HCT116 (cell line): ENCODE results near the gene RACK1. TPM values are rescaled to one million over a fixed set of nuclear protein-coding genes. Genes with fewer than 3 reads are reported as not detected.

Experiments
- ATAC-seq: fragments of 200-7000 bp; cut with Tn5 transposase; 2 replicates; pipeline ENCODE4 v1.9.1; 2020; ENCODE audit warnings: mild to moderate bottlenecking, moderate library complexity
- BruUV-seq: library from RNA; stranded (reverse); fragments of 400-500 nt; replicated peaks from 2 replicates; lab custom pipeline; 2021; lab: Mats Ljungman, UMichigan
- CTCF ChIA-PET: fragments of 300-600 bp; sonication (Branson Sonifier 250); formaldehyde crosslinking; loops from one replicate; lab custom pipeline; 2021; ENCODE audit warnings: antibody characterized with exemption; lab: Charles Lee
- POLR2A ChIA-PET: fragments of 300-600, 350-600 bp; sonication (Branson Sonifier 250); formaldehyde crosslinking; loops from one replicate; lab custom pipeline; 2021; ENCODE audit warnings: antibody characterized with exemption; lab: Charles Lee
- RAD21 ChIA-PET, 2 experiments: fragments of 300-600 bp; sonication (Branson Sonifier 250); formaldehyde crosslinking; loops; one replicate each; lab custom pipeline; 2023; ENCODE audit warnings: low total read pairs in 2 of 2; ENCODE audit not compliant: uncharacterized antibody in 2 of 2, unreplicated experiment in 2 of 2, low non-redundant PET in 1 of 2; lab: Charles Lee
- DNase-seq: peaks from one replicate; pipeline ENCODE4 v3.0.0-alpha.2; 2010; ENCODE audit warnings: low read depth, low spot score
- H2AFZ ChIP-seq: fragments of 200-600 bp; shearing (Covaris generic), sonication (generic); 2 replicates; pipeline ENCODE4 v1.6.1; 2017; ENCODE audit warnings: low read depth, mixed run types, mixed read lengths, antibody characterized with exemption, low read length; ENCODE audit not compliant: poor library complexity, severe bottlenecking
- H3K27ac ChIP-seq: 2 replicates; pipeline ENCODE4 v1.5.1; 2012; ENCODE audit warnings: low read depth, low read length
- H3K27me3 ChIP-seq: fragments of 200-600 bp; sonication (generic); 2 replicates; pipeline ENCODE4 v1.6.1; 2016; ENCODE audit warnings: mixed run types, low read length, mixed read lengths; ENCODE audit not compliant: insufficient read depth
- H3K36me3 ChIP-seq, 2 experiments: fragments of 200-500 bp in 1 of 2; fragments of 200-600 bp in 1 of 2; sonication (Bioruptor generic) in 1 of 2; sonication (generic) in 1 of 2; 2 replicates each; pipeline versions ENCODE4 v1.5.1 to v1.6.1; 2014 to 2016; ENCODE audit warnings: low read length in 2 of 2, inconsistent platforms in 1 of 2, mixed read lengths in 1 of 2, mixed run types in 1 of 2; ENCODE audit not compliant: insufficient read depth in 2 of 2, control insufficient read depth in 1 of 2
- H3K4me1 ChIP-seq, 2 experiments: fragments of 200-600 bp in 1 of 2; sonication (generic) in 1 of 2; 2 replicates each; pipeline versions ENCODE4 v1.5.1 to v1.6.1; 2012 to 2017; ENCODE audit warnings: low read length in 2 of 2, inconsistent platforms in 1 of 2, mild to moderate bottlenecking in 1 of 2, mixed read lengths in 1 of 2, mixed run types in 1 of 2, moderate library complexity in 1 of 2; ENCODE audit not compliant: insufficient read depth in 2 of 2, control insufficient read depth in 1 of 2
- H3K4me2 ChIP-seq: fragments of 200-600 bp; sonication (generic); 2 replicates; pipeline ENCODE4 v1.6.1; 2017; ENCODE audit warnings: mixed run types, low read length, mixed read lengths
- H3K4me3 ChIP-seq, 2 experiments: fragments of 200-600 bp in 1 of 2; sonication (generic) in 1 of 2; replicated peaks in 1 of 2; 2 replicates each; pipeline ENCODE4 v1.5.1; 2011 to 2016; ENCODE audit warnings: low read length in 2 of 2, control low read depth in 1 of 2, low read depth in 1 of 2, mild to moderate bottlenecking in 1 of 2, mixed read lengths in 1 of 2, mixed run types in 1 of 2
- H3K79me2 ChIP-seq: fragments of 200-600 bp; sonication (generic); 2 replicates; pipeline ENCODE4 v1.6.1; 2017; ENCODE audit warnings: mild to moderate bottlenecking, mixed run types, low read length, moderate library complexity, mixed read lengths; ENCODE audit not compliant: insufficient read depth
- H3K9ac ChIP-seq: fragments of 200-600 bp; sonication (generic); 2 replicates; pipeline ENCODE4 v1.6.1; 2016; ENCODE audit warnings: low read length, mixed read lengths
- H3K9me2 ChIP-seq: fragments of 200-600 bp; sonication (generic), shearing (Covaris generic); 2 replicates; pipeline ENCODE4 v1.6.1; 2017; ENCODE audit warnings: mixed run types, mild to moderate bottlenecking, moderate library complexity; ENCODE audit not compliant: insufficient read depth
- H3K9me3 ChIP-seq, 2 experiments: fragments of 200-500 bp in 1 of 2; fragments of 200-600 bp in 1 of 2; sonication (Bioruptor generic) in 1 of 2; sonication (generic) in 1 of 2; 2 replicates each; pipeline ENCODE4 v1.6.1; 2014 to 2017; ENCODE audit warnings: low read length in 2 of 2, mixed read lengths in 2 of 2, inconsistent platforms in 1 of 2, low read depth in 1 of 2, mild to moderate bottlenecking in 1 of 2, mixed run types in 1 of 2, moderate library complexity in 1 of 2; ENCODE audit not compliant: control insufficient read depth in 1 of 2, insufficient read depth in 1 of 2
- H4K20me1 ChIP-seq: fragments of 200-600 bp; sonication (generic), shearing (Covaris generic); 2 replicates; pipeline ENCODE4 v1.6.1; 2017; ENCODE audit warnings: mixed run types, mild to moderate bottlenecking, moderate library complexity; ENCODE audit not compliant: insufficient read depth
- CBX3 ChIP-seq: IDR thresholded peaks from 2 replicates; pipeline ENCODE4 v1.6.1; 2012; ENCODE audit warnings: low read depth
- EGR1 ChIP-seq: IDR thresholded peaks from 2 replicates; pipeline ENCODE4 v1.6.1; 2012; ENCODE audit warnings: low read depth
- ELF1 ChIP-seq: IDR thresholded peaks from 2 replicates; pipeline ENCODE4 v1.6.1; 2012; ENCODE audit warnings: low read depth, borderline replicate concordance
- EZH2 ChIP-seq: fragments of 200-600 bp; sonication (generic); IDR thresholded peaks from 2 replicates; pipeline ENCODE4 v1.6.1; 2017; ENCODE audit warnings: antibody characterized with exemption, mixed run types
- EZH2phosphoT487 ChIP-seq: fragments of 200-600 bp; IDR thresholded peaks from 2 replicates; pipeline ENCODE4 v1.6.1; 2018; ENCODE audit warnings: antibody characterized with exemption, borderline replicate concordance
- JUND ChIP-seq: IDR thresholded peaks from 2 replicates; pipeline ENCODE4 v1.6.1; 2012
- POLR2A ChIP-seq: IDR thresholded peaks from 2 replicates; pipeline ENCODE4 v1.7.0; 2011; ENCODE audit warnings: borderline replicate concordance; ENCODE audit not compliant: insufficient read depth, insufficient read length; ENCODE audit errors: extremely low read depth
- POLR2AphosphoS5 ChIP-seq: IDR thresholded peaks from 2 replicates; pipeline ENCODE4 v1.6.1; 2011; ENCODE audit warnings: mild to moderate bottlenecking, low read depth, low read length, moderate library complexity
- RAD21 ChIP-seq: IDR thresholded peaks from 2 replicates; pipeline ENCODE4 v1.6.1; 2012; ENCODE audit warnings: low read depth, mild to moderate bottlenecking
- SIN3A ChIP-seq: IDR thresholded peaks from 2 replicates; pipeline ENCODE4 v1.6.1; 2012; ENCODE audit warnings: low read depth
- SRF ChIP-seq: IDR thresholded peaks from 2 replicates; pipeline ENCODE4 v1.6.1; 2012; ENCODE audit warnings: low read depth
- TCF7L2 ChIP-seq: IDR thresholded peaks from 2 replicates; pipeline ENCODE4 v1.7.0; 2011; ENCODE audit warnings: borderline replicate concordance, inconsistent platforms; ENCODE audit not compliant: insufficient read depth, insufficient read length; ENCODE audit errors: extremely low read depth
- YY1 ChIP-seq: IDR thresholded peaks from 2 replicates; pipeline ENCODE4 v1.6.1; 2011; ENCODE audit warnings: low read length, low read depth, moderate library complexity, mild to moderate bottlenecking; ENCODE audit not compliant: insufficient replicate concordance; ENCODE audit errors: extremely low read depth
- ZFX ChIP-seq: fragments of 450-650 bp; IDR thresholded peaks from 2 replicates; pipeline ENCODE4 v1.6.1; 2017
- intact Hi-C: fragments of 100-400 bp; cut with micrococcal nuclease; formaldehyde crosslinking; loops from 2 replicates; pipeline ENCODE4 v1.10.0; 2022
- total RNA-seq: library from RNA; stranded (reverse); gene quantifications from one replicate; pipeline ENCODE4 v1.2.1, GENCODE V29; 2021; ENCODE audit not compliant: unreplicated experiment
- TF ChIP-seq, protein P1 (sequence below): IDR thresholded peaks from 2 replicates; pipeline ENCODE4 v1.6.1; 2012; ENCODE audit warnings: low read depth
- TF ChIP-seq, protein P2 (sequence below), 3 experiments: fragments of 200-600 bp in 1 of 3; sonication (generic) in 1 of 3; IDR thresholded peaks in 2 of 3; conservative IDR thresholded peaks in 1 of 3; 2 replicates each; pipeline ENCODE4 v1.5.1; 2012 to 2017; ENCODE audit warnings: low read depth in 2 of 3, low read length in 2 of 3, antibody characterized with exemption in 1 of 3, borderline replicate concordance in 1 of 3, control low read depth in 1 of 3, mild to moderate bottlenecking in 1 of 3, mixed read lengths in 1 of 3, mixed run types in 1 of 3, moderate library complexity in 1 of 3; ENCODE audit not compliant: insufficient read depth in 1 of 3
- TF ChIP-seq, protein P3 (sequence below): IDR thresholded peaks from 2 replicates; pipeline ENCODE4 v1.6.1; 2012
- TF ChIP-seq, protein P4 (sequence below): IDR thresholded peaks from 2 replicates; pipeline ENCODE4 v1.6.1; 2012

Gene RACK1
- total RNA-seq, 1 experiment from 2014 or later, result 2,432 TPM

DNA sequence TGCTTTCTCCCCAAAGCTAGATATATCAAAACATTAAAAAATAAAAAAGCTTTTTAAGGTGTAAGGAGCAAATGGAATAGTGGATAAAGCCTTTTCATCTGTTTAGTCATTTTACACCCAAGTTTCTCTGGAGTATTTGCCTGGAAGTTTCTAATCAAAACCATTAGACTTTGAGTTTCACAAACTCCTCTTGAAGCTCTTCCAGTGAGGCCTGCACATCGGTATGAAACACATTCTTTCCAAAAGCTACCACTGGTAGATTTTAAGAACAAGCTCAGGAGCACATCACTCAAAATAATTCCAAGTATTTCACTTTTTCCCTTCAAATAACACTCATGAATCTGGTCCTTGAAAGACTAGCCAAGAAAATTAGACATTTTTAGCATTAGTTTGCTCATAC is 11.6 kb upstream of the RACK1 start:
- no peak overlapping the region for H2AFZ ChIP-seq
- ChIA-PET POLR2A (interaction anchor here (1.1 to 1.3 kb wide), 2 partner anchors 9 to 11 kb away, joined by 3 to 5 read pairs; partner anchors contain the start of gene RACK1), RAD21 (no interaction called here), CTCF (no interaction called here)
- no peaks in the 10 kb centered on the region for H3K27me3 ChIP-seq
- TF ChIP-seq POLR2A (no peak), YY1 (no peak), SIN3A (no peak), EZH2 (no peak), EZH2phosphoT487 (no peak), CBX3 (no peak), TCF7L2 (no peak), JUND (no peak), ELF1 (no peak), ZFX (no peak), RAD21 (no peak), SRF (no peak), POLR2AphosphoS5 (no peak), EGR1 (no peak)
- TF ChIP-seq, protein P1, sequence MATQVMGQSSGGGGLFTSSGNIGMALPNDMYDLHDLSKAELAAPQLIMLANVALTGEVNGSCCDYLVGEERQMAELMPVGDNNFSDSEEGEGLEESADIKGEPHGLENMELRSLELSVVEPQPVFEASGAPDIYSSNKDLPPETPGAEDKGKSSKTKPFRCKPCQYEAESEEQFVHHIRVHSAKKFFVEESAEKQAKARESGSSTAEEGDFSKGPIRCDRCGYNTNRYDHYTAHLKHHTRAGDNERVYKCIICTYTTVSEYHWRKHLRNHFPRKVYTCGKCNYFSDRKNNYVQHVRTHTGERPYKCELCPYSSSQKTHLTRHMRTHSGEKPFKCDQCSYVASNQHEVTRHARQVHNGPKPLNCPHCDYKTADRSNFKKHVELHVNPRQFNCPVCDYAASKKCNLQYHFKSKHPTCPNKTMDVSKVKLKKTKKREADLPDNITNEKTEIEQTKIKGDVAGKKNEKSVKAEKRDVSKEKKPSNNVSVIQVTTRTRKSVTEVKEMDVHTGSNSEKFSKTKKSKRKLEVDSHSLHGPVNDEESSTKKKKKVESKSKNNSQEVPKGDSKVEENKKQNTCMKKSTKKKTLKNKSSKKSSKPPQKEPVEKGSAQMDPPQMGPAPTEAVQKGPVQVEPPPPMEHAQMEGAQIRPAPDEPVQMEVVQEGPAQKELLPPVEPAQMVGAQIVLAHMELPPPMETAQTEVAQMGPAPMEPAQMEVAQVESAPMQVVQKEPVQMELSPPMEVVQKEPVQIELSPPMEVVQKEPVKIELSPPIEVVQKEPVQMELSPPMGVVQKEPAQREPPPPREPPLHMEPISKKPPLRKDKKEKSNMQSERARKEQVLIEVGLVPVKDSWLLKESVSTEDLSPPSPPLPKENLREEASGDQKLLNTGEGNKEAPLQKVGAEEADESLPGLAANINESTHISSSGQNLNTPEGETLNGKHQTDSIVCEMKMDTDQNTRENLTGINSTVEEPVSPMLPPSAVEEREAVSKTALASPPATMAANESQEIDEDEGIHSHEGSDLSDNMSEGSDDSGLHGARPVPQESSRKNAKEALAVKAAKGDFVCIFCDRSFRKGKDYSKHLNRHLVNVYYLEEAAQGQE, result no peak
- TF ChIP-seq, protein P2, sequence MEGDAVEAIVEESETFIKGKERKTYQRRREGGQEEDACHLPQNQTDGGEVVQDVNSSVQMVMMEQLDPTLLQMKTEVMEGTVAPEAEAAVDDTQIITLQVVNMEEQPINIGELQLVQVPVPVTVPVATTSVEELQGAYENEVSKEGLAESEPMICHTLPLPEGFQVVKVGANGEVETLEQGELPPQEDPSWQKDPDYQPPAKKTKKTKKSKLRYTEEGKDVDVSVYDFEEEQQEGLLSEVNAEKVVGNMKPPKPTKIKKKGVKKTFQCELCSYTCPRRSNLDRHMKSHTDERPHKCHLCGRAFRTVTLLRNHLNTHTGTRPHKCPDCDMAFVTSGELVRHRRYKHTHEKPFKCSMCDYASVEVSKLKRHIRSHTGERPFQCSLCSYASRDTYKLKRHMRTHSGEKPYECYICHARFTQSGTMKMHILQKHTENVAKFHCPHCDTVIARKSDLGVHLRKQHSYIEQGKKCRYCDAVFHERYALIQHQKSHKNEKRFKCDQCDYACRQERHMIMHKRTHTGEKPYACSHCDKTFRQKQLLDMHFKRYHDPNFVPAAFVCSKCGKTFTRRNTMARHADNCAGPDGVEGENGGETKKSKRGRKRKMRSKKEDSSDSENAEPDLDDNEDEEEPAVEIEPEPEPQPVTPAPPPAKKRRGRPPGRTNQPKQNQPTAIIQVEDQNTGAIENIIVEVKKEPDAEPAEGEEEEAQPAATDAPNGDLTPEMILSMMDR (IDR thresholded peaks at IDR 0.05 in 2 of 3, conservative IDR thresholded peaks at IDR 0.05 in 1 of 3; ENCODE audit: borderline replicate concordance in 1 of 3, insufficient read depth in 1 of 3, low read depth in 2 of 3, low read length in 2 of 3), result no peak
- TF ChIP-seq, protein P3, sequence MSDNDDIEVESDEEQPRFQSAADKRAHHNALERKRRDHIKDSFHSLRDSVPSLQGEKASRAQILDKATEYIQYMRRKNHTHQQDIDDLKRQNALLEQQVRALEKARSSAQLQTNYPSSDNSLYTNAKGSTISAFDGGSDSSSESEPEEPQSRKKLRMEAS, result no peak
- TF ChIP-seq, protein P4, sequence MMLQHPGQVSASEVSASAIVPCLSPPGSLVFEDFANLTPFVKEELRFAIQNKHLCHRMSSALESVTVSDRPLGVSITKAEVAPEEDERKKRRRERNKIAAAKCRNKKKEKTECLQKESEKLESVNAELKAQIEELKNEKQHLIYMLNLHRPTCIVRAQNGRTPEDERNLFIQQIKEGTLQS, result no peak
- no TSS peak for BruUV-seq
- intact Hi-C loops, result loop anchor here (5.0 kb wide), 1 partner anchor 73 kb away; no protein-coding TSS in a partner anchor
- H3K36me3 ChIP-seq, result peaks cover 23 to 37% of the 10 kb centered on the region in 2 experiments
- DNase-seq (no peak), ATAC-seq (no peak)
- H3K9me3 ChIP-seq, result no peaks in the 10 kb centered on the region
- H3K4me2 ChIP-seq, result no peak overlapping the region
- H3K79me2 ChIP-seq, result peaks cover 98% of the 10 kb centered on the region
- H4K20me1 ChIP-seq, result peaks cover 18% of the 10 kb centered on the region; the same call in 1 of the 2 replicates
- H3K4me3 ChIP-seq, result no peak overlapping the region
- H3K4me1 ChIP-seq, result peaks cover 10 to 12% of the 10 kb centered on the region in 2 experiments; a peak in 3 of 4 replicates
- no peaks in the 10 kb centered on the region for H3K9me2 ChIP-seq
- H3K27ac ChIP-seq, result no peak overlapping the region
- no peak overlapping the region for H3K9ac ChIP-seq
